Parathyroid adenoma (tissue), 2 donors: ENCODE measurements around the gene GAREM1.

Source experiments
- H2AFZ ChIP-seq: fragments of 300-600 bp; sonication (generic); one replicate; pipeline ENCODE4 v1.7.0; 2017; ENCODE audit warnings: antibody characterized with exemption, mild to moderate bottlenecking
- H3K27ac ChIP-seq: fragments of 300-600 bp; sonication (generic); one replicate; pipeline ENCODE4 v1.7.0; 2017
- H3K27me3 ChIP-seq: fragments of 300-600 bp; sonication (generic); one replicate; pipeline ENCODE4 v1.7.0; 2017; ENCODE audit warnings: low read length; ENCODE audit not compliant: control insufficient read depth, insufficient read depth
- H3K36me3 ChIP-seq: fragments of 300-600 bp; sonication (generic); one replicate; pipeline ENCODE4 v1.7.0; 2017; ENCODE audit warnings: low read length; ENCODE audit not compliant: control insufficient read depth, insufficient read depth
- H3K4me1 ChIP-seq: fragments of 300-600 bp; sonication (generic); one replicate; pipeline ENCODE4 v1.7.0; 2017; ENCODE audit warnings: control low read depth
- H3K4me2 ChIP-seq: fragments of 300-600 bp; sonication (generic); one replicate; pipeline ENCODE4 v1.7.0; 2017; ENCODE audit warnings: low read length
- H3K4me3 ChIP-seq: fragments of 300-600 bp; sonication (generic); one replicate; pipeline ENCODE4 v1.7.0; 2017; ENCODE audit warnings: low read depth, low read length
- H3K79me2 ChIP-seq: fragments of 300-600 bp; sonication (generic); one replicate; pipeline ENCODE4 v1.7.0; 2017; ENCODE audit warnings: control low read depth
- H3K9ac ChIP-seq: fragments of 300-600 bp; sonication (generic); one replicate; pipeline ENCODE4 v1.7.0; 2017; ENCODE audit warnings: mild to moderate bottlenecking
- H3K9me3 ChIP-seq: fragments of 300-600 bp; sonication (generic); one replicate; pipeline ENCODE4 v1.7.0; 2017; ENCODE audit warnings: low read length; ENCODE audit not compliant: control insufficient read depth
- TF ChIP-seq, protein P1 (sequence below): fragments of 300-600 bp; sonication (generic); IDR thresholded peaks from one replicate; pipeline ENCODE4 v1.7.0; 2017; ENCODE audit warnings: antibody characterized with exemption, mild to moderate bottlenecking
- donor health status: primary hyperparathyroidism.

GAREM1 gene

DNA sequence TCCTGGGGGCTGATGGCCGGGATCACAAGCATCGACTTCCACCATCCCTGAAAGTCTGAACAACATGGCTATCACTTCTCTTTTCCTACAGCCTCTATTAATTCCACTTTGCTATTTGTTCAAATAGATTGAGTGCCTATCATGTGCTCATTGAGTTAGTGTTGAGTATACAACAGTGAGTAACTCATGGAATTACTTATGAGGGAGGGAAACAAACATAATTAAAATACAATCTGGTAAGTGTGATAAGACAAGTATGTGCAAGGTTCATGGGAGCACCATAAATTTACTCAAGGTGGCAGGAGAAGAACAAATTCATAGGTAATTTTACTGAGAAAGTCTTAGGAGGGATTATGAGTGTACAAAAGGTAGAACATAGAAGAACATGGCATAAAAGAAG lies 194.4 kb downstream of the GAREM1 start:
- H3K4me2 ChIP-seq: no peak overlapping the region
- no peaks in the 10 kb centered on the region for H3K36me3 ChIP-seq
- H2AFZ ChIP-seq: no peak overlapping the region
- H3K4me3 ChIP-seq: no peak overlapping the region
- H3K27ac ChIP-seq: no peak overlapping the region
- H3K9me3 ChIP-seq: no peaks in the 10 kb centered on the region
- H3K27me3 ChIP-seq: no peaks in the 10 kb centered on the region
- no peaks in the 10 kb centered on the region for H3K79me2 ChIP-seq
- no peak overlapping the region for H3K9ac ChIP-seq
- no peaks in the 10 kb centered on the region for H3K4me1 ChIP-seq
- TF ChIP-seq, protein P1, sequence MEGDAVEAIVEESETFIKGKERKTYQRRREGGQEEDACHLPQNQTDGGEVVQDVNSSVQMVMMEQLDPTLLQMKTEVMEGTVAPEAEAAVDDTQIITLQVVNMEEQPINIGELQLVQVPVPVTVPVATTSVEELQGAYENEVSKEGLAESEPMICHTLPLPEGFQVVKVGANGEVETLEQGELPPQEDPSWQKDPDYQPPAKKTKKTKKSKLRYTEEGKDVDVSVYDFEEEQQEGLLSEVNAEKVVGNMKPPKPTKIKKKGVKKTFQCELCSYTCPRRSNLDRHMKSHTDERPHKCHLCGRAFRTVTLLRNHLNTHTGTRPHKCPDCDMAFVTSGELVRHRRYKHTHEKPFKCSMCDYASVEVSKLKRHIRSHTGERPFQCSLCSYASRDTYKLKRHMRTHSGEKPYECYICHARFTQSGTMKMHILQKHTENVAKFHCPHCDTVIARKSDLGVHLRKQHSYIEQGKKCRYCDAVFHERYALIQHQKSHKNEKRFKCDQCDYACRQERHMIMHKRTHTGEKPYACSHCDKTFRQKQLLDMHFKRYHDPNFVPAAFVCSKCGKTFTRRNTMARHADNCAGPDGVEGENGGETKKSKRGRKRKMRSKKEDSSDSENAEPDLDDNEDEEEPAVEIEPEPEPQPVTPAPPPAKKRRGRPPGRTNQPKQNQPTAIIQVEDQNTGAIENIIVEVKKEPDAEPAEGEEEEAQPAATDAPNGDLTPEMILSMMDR: no peak

DNA sequence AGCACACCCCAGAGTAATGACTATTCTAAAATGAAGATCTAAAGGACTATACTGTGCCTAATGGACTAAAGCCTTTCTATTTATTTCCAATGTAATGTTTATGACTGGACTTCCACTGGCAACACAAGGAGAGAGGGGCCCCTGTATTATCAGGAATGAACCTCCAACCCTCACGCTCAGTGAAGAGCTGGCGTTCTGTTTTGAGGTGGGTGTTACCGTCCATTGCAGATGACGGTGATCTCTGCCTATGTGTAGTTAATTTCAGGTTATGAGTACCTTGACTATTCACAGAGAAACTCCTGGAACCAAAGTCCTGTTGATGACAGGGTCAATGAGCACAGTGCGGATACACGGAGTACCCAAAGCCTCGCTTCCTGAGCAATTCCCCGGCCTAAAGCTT lies 195.5 kb downstream of the GAREM1 start:
- Histone ChIP-seq H3K9ac (no peak overlapping the region), H2AFZ (no peak overlapping the region), H3K4me3 (no peak overlapping the region), H3K27me3 (no peaks in the 10 kb centered on the region), H3K27ac (no peak overlapping the region), H3K9me3 (no peaks in the 10 kb centered on the region), H3K79me2 (no peaks in the 10 kb centered on the region), H3K4me2 (no peak overlapping the region), H3K36me3 (no peaks in the 10 kb centered on the region), H3K4me1 (no peaks in the 10 kb centered on the region)
- TF ChIP-seq, protein P1: no peak

DNA sequence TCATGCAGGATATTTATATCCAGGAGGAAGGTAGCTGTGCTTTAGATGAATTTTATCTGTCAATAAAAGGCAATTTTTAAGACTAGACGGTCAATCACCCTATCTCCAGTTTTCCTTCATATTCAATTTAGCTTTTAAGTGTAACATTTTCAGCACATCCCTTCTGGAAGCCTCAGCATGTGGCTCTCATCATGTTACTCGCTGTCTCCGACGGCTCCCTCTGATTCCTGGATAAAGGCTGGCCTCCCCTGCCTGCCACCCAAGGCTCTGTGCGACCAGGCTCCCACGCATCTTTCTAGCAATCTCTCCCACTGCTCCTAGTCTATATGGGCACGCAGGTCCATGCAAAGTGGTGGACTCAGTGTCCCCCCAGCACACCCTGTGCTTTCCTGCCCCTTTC lies 196.4 kb downstream of the GAREM1 start:
- no peak overlapping the region for H3K4me3 ChIP-seq
- no peaks in the 10 kb centered on the region for H3K9me3 ChIP-seq
- no peak overlapping the region for H3K27ac ChIP-seq
- H3K9ac ChIP-seq: no peak overlapping the region
- TF ChIP-seq, protein P1: no peak
- H3K36me3 ChIP-seq: no peaks in the 10 kb centered on the region
- no peaks in the 10 kb centered on the region for H3K27me3 ChIP-seq
- H2AFZ ChIP-seq: no peak overlapping the region
- H3K4me2 ChIP-seq: no peak overlapping the region
- no peaks in the 10 kb centered on the region for H3K4me1 ChIP-seq
- H3K79me2 ChIP-seq: no peaks in the 10 kb centered on the region

- no peak overlapping the region for H3K9ac ChIP-seq
- no peak overlapping the region for H3K4me2 ChIP-seq
- no peak overlapping the region for H2AFZ ChIP-seq
- TF ChIP-seq, protein P1: peak; percentile 71
- H3K36me3 ChIP-seq: no peaks in the 10 kb centered on the region
- H3K79me2 ChIP-seq: no peaks in the 10 kb centered on the region
- H3K4me1 ChIP-seq: no peaks in the 10 kb centered on the region
- H3K27ac ChIP-seq: no peak overlapping the region
- H3K9me3 ChIP-seq: no peaks in the 10 kb centered on the region
- H3K4me3 ChIP-seq: no peak overlapping the region
- no peaks in the 10 kb centered on the region for H3K27me3 ChIP-seq
Measured at GRCh38 chr18:32271672-32272208, 198.9 kb downstream of the GAREM1 start.

GRCh38 chr18:32270341-32270740 lies 200.3 kb downstream of the GAREM1 start:
- Histone ChIP-seq H3K4me2 (no peak overlapping the region), H3K9ac (no peak overlapping the region), H2AFZ (no peak overlapping the region), H3K36me3 (no peaks in the 10 kb centered on the region), H3K9me3 (no peaks in the 10 kb centered on the region), H3K4me1 (no peaks in the 10 kb centered on the region), H3K79me2 (no peaks in the 10 kb centered on the region), H3K27me3 (no peaks in the 10 kb centered on the region), H3K4me3 (no peak overlapping the region), H3K27ac (no peak overlapping the region)
- TF ChIP-seq, protein P1: no peak
